Measurements from ENCODE around the gene TUBA3E.
"Not testable (repeated sequence)": the region's sequence is repeated elsewhere in the genome, so short reads cannot be mapped to it uniquely, and the experiment has no call there.

The TUBA3E gene

DNA sequence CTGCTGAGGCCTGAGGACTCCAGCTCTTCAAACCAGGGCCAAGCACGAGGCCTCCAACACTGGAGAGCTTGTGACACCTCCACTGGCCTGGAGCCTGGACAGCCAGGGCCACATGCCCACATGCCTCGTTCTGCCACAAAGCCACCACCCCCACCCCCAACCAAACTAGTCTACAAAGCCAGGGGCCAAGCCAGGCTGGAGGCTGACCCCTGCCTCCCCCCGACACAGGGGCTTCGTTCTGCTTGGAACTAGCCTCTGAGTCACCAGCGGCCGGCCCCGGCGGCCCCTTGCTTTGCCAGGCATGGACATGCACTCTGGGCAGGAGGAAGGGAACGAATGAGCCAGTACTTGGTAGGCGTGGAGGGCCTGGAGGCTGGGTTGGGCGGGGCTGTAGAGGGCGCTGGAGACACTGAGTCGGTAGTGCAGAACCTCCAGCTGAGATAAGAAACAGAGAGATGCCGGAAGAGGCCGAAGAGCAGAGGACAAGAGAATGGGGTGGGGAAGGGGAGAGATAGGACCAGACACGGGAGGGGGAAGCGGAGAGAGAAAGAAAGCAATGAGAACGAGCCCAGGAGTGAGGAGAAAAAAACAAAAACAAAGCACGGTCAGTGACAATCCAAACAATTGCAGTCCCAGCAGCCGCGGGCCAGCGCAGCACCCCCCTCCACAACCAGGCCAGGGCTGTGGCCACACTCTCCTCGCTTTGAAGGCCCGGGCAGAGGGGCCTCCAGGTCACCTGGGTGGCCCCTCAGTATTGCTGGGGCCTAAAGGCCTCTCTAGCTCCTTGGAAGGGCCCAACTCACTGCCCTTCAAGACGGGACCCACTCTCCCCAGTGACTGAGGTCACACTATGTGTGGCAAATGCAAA lies 37.2 kb downstream of the TUBA3E start:
- DNase-seq = not testable (repeated sequence)

DNA sequence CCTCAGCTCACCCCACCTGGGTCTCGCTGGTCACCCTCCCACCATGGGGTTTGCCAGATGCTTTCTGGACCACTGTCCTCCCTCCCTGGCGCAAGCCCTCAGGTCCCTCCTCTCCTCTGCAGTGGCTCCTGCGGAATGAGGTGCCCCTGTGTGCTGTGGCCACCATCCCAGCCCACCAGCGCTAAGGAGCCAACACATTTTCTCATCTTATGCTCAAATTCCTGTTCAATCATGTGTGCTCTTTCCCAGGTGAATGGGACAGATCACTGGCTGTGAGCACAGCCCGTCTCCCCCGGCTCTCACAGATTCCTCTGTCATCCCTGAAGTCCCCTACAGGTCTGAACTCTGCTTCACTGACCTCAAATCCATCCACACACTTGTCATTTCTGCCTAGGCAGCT lies 38.1 kb downstream of the TUBA3E start:
- no peak for DNase-seq

DNA sequence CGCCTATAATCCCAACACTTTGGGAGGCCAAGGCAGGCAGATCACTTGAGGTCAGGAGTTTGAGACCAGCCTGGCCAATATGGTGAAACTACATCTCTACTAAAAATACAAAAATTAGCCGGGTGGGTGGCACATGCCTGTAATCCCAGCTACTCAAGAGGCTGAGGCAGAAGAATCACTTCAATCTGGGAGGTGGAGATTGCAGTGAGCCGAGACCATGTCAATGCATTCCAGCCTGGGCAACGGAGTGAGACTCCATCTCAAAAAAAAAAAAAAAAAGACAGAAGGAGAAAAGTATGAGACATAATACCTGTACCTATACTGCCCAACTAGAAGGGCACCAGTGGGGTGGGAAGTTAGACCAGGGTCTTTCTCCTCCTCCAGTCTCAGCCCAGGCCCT lies 38.9 kb downstream of the TUBA3E start:
- DNase-seq = not testable (repeated sequence)

DNA sequence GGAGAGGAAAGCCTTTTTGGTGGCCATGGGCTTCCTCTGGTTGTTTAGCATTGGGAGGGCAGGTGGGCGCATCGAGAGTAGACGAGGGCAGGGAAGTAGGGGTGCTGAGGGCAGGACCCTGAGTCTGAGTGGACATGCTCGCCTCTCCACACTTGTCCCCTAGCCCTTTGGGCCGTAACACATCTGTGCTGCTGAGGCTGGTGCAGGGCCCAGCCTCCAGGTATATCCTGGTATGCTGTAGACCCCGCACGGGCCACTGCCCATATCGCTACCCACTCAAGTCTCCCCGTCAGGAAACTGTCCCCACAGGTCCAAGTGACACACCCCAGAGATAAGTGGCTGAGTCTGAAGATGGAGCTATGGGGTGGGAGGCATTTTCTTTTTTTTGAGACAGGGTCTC lies 39.6 kb downstream of the TUBA3E start:
- no peak for DNase-seq

DNA sequence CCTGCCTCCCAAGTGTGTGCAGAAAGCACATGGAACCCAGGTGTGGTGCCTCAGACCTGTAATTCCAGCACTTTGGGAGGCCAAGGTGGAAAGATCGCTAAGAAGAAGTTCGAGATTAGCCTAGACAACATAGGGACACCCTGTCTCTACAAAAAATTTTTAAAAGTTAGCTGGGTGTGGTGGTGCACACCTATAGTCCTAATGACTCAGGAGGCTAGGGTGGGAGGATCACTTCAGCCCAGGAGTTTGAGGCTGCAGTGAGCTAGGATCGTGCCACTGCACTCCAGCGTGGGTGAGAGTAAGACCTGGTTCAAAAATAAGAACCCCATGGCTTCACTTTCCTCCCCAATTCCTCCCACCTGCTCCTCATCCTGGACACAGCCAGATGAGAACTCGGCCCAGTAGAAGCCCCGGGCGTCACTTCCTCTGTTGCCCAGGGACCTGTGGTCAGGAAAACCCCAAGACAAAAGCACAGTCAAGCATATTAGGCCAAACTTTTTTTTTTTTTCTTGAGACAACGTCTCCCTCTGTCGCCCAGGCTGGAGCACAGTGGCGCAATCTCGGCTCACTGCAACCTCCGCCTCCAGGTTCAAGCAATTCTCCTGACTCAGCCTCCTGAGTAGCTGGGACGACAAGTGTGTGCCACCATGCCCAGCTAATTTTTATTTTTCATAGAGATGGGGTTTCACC lies 40.3 kb downstream of the TUBA3E start:
- peak; percentile 44 for DNase-seq

DNA sequence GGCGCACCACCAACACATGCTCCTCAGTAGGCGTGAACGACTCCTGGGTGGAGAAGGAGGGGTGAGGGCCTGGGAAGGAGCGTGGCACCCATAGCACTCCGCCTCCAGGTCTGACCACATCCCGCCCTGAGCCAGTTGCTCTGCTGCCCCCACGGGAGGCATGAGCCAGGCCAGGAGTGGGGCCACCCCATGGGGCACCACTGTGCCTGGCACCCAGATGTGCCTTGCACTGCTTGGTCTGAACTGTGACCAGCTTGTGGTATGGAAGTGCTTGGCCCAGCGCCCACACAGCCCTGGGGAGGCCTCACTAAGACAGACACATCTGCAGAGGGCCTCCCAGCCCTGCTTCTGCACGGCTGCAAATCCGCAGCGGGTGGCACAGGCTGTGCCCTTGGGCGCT lies 40.9 kb downstream of the TUBA3E start:
- not testable (repeated sequence) for DNase-seq

DNA sequence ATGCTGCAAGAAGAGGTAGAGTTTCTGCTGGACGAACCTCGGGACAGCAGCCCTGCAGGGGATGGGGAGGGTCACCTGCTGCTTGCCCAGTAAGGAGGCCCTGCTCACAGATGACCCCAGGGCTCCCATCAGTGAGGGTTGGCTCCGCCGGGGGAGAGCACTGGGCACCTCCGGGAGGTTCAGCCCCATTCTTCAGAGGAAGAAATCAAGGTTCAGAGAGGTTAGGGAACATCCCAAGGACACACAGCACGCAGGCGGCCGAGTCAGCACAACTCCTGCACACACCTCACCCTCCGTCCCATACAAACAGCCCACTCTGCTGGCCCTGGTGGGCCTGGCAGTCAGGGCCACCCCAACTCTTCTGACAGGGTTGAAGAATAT lies 41.6 kb downstream of the TUBA3E start:
- DNase-seq = no peak

DNA sequence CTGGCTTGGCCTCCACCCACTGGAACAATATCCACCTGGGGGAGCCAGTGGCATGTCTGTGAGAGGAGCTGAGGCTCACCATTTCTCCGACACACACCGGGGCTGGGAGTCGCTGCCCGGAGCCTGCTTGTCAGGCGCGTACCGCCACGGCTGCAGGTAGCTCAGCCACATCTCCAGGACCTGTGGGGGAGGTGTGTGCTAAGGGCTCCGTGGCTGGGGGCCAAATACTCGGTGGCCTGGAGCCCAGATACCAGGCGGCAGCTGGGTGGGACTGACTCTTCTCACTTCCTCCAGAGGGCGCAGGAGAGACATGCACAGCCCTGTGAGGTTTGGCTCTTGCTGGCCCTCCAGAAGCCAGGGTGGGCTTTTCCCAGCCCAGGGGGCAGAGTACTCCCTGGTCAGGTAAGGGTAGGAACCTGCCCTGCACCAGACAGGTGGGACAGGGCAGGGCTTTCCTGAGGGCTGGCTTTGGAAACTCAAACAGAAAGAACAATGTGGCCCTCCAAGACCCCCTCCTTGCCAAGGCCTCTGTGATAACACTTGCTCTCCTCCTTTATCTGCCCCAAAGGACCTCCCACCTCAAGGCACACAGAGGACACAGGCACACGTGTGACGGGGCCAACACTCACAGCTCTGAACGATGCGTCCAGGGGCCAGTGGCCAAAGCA lies 42.1 kb downstream of the TUBA3E start:
- DNase-seq = peak; percentile 36

DNA sequence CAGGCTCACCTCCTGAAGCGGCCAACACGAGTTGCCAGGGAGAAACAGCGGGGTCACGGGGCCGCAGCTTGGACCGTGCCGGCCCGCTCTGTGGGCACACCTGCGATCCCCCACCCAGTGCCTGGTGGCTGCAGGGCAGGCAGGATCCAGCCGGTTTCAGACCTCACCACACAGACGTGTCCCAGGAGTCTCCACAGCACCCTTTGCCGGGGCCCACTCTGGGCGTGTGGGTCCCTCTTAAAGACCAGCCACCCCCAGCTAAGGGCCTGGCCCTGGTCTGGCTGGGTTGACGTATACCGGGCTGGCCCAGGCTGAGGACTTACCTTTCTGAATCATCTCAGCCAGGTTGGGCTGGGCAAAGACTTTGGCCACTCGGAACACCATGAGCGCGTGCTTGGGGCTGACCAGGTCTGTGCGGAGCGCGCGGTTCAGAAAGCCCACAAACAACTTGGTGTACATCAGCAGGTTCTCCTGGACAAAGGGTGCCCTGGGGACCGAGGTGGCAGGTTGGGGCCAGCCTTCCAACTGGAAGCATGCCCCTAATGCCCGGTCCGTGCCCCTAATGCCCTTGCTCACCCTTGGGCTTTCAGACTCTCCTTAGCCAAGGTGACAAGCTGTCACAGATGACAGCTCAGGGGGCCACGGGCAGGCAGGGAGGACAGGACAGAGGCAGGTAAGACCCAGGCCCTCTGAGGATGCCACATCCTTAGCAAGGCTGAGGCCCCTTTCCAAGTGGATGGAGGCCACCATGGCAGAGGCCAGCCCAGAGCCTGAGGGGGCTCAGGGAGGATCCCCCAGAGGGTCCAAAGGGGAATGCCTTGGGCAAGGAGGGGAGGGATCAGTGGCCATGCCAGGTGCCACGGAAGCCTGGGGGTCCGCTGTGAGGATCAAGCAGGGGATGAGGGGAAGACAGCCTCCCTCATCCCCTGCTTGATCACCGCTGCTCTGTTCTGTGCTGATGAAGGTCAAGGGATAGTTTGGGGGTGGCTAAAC lies 43.2 kb downstream of the TUBA3E start:
- no peak for DNase-seq

DNA sequence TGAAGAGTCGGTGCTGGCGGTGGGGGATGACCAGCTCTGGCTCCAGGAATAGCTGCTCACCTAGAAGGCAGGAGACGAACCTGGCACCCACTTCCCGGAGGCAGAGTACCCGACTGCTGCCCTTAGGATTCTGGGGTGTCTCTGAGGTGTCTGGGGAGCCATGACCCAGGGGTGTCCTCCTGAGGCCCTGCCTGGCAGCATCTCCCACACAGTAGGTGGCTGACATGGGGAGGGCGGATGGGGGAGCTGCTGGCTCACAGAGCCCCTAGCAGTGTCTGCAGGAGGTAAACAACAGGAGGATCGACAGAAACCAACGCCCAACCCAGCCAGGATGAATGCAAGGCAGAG lies 43.8 kb downstream of the TUBA3E start:
- DNase-seq = not testable (repeated sequence)

DNA sequence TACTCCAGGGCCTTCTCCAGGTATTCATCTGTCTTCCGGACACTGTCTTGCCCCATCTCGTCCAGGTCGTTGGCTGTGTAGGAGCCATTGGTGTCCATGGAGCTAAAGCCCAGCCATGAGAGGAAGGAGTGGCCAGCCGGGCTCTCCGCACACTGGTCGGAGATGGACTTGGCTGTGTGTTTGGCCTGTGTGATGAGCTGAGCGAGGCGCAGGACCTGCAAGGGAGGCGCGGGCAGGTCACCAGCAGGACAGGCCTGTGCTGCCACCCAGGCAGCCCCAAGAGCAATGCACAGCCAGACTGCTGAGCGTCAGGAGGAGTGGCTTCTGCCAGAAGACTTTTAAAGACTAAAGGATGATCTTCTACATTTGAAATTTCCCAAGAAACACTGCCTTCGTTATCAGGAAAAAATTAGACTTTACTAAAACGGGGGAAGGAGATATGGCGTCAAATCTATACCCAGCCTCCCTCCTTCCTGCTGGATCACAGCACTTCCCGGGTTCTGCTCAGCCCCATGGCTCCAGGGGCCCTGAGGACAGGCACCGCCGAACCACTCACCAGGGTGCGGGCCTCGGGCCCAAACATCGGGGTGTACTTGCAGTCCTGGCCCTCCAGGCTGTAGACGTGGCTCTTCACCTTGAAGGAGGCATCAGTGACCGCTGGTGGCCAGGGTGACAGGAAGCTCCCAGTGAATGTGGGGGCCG lies 44.4 kb downstream of the TUBA3E start:
- DNase-seq = not testable (repeated sequence)

DNA sequence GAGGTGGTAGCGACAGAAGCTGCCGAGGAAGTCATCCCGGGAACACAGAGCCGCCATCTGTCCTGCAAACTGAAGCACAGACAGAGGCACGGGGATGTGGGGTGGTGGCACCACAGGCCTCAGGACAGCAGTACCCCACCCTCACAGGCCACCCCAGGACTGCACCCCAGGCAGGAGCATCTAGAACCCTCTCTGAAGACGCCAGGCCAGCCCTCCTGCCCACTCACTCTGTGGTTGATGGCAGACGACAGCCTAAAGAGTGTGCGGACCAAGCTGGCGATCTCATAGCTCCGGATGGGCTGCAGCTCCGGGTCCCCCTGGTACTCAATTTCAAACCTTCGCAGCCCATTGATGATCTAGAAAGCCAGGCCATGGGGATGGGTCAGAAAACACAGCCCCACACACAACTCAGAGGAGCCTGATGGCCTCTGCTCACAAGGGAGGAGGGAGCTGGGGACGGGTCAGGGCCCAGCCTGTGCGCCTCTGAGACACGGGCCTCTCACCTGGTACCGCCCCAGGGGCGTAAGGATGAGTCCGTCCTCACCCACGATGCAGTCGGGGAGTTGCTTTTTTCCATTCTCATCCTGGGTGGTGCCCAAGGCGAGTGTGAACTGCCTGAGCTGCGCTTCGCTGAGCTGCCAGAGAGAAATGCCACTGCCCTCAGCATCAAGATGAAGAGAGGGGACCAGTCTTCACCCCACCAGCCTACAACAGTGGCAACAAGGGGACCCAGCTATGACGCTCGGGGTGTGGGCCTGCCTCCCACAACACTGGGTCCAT lies 45.2 kb downstream of the TUBA3E start:
- no peak for DNase-seq

DNA sequence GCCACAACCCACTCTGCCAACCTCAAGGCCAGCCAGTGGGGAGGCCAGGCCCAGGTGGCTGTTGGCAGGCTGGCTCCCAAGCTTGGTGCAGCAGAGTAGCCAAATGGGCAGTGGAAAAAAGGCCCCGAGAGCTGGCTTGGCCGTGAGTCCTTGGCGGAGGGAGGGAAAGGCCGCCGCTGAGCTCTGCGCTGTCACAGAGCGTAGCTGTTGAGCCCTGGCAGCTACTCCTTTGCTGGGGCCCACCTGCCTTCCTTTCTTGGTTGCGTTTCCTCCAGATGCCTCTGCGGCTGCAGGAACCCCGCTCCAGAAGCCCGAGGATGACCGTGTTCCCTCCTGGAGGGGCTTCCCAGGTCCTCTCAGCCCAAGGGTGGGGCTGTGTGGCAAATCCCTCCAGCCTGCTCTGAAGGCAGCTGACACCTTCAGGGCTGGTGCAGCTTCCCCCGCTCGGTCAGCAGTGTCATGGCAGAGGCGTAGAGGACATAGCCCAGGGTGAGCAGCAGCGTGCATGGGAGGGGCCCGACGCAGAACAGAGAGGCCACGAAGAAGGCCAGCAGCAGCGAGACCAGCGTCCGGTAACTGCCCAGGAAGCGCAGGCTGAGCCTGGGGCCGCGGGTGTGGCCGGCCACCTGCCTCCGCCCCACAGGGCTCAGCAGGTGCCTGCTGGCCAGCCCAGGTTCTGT lies 46.0 kb downstream of the TUBA3E start:
- DNase-seq = not testable (repeated sequence)

DNA sequence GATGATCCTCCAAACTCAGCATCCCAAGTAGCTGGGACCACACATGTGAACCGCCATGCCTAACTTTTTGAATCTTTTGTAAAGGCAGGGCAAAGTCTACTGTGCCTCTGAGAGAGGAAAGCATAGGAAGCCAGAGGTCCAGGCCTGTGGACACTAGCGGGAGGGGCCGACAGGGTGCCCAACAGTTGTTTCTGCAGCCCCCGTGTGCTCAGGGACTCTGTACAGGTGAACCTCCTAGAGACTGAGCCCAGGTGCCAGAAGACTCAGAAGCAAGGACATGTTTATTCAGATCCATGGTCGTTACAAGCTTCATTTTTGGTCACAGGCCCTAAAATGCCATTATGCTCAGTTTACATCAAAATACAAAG lies 47.1 kb downstream of the TUBA3E start:
- not testable (repeated sequence) for DNase-seq

DNA sequence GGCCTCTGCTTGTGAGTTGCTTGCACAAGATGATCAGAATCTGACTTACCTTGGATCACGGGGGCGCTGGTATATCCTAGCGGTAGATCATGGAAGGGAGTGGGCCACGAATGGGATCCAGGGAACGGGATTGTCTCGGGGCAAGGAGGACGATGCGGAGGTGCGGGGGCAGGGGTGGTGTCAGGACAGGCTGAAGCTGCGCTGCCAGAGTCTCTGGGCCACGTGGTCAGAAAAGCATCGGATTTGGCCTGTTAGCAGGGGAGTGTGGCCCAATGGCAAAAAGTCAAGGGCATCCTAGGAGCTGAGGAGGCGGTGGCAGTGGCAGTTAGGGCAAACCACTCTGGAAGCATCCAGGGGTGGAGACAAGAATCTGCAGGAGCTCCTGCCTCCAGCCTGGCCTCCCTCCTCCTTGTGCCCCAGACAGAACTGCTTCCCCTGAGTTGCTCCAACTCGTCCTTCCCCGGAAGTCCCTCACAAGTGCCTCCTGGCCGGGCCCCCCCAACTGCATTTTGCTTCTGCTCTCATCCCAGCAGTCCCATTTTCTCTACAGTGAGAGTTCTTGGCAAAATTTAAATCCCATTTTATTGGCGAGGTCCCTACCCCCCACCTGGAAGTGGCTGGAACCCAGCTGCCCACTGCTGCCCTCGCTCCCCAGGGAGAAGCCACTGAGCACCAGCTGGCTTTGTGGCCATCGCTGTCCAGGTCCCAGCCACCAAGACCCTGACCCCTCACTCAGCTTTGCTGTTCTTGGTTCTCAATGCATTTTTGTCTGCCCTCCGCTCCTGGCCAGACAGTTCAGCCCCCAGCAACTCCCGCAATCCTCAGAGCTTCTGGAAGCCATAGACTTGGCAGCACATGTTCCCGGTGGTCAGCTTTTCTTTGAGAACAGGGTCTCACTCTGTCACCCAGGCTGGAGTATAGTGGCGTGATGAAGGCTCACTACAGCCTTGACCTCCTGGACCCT lies 47.8 kb downstream of the TUBA3E start:
- DNase-seq = no peak

DNA sequence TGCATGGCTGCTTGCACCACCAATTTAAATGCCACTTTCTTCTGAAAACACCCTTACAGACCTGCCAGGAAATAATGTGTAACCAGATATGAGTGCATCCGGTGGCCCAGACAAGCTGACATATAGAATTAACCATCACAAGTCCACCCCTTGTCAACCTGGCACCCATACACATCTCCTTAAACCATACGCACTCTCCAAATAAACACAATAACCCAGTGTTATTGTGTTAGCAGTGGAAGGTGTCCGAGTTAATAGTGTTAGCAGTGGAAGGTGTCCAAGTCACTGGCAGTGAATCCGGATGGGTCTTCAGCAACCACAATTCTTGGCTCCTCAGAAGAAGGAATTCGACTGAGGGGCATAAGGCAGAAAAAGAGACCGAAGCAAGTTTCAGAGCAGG lies 49.7 kb downstream of the TUBA3E start:
- not testable (repeated sequence) for DNase-seq

DNA sequence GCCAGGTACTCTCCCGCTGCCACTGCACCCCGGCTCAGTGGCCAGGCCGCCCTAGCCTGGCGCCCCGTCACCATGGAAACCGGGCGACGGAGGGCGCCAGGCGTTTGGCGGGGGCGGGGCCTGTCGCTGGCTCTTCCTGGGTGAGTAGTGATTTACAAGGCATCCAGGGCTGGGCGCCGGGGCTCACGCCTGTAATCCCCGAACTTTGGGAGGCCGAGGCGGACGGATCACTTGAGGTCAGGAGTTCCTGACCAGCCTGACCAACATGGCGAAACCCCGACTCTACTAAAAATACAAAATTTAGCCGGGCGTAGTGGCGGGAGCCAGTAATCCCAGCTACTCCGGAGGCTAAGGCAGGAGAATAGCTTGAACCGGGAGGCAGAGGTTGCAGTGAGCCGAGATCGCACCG lies 53.2 kb downstream of the TUBA3E start, which contains the start of gene CCDC74B:
CCDC74B (minus strand) TSS at position 107 of the 409 bp plus-strand sequence. CDS start 116 bp downstream, outside the sequence.
- DNase-seq = peak; percentile 75

DNA sequence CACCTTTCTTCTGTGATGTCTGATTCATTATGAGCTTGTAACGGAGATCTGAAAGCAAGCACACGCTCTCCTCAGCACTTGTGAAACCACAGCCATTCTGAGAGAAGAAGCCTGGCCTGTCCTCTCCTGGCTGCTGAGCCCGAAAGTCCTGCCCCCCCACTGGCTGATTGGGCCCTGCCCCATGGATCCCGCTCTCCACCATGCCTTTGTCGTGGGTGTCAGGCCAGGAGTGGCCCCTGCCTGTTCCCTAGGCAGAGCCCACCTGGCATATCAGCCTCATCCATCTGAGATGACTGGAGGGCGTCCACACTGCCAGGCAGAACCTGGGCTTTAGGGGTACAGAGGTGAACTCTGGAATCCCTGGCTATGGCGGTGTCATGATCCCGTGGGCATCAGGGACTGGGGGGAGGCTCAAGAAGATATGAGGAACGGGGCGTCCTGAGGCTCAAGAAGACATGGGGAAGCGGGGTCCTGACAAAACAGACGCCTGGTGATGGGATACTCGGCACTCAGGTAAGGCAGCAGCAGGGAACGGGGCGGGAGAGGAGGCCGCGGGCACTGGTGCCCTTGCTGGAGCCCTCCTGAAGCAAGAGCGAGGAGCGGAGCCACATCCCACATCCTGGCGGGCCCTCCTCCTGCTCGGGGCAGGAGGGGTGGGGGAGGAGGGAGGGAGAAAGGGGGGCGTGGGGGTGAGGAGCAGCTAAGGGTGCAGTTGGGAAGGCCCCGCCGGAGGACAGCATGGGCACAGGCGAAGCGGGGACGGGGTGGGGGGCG lies 54.8 kb downstream of the TUBA3E start:
- peak; percentile 25 for DNase-seq
